Keratinocyte (primary cell): ENCODE results near the gene NPFFR1.

Experiments
- EZH2 ChIP-seq: IDR thresholded peaks from one replicate; pipeline ENCODE4 v1.6.1; 2012; ENCODE audit warnings: inconsistent platforms, mild to moderate bottlenecking, low read length, moderate library complexity
- TF ChIP-seq, protein P1 (sequence below), 3 experiments: IDR thresholded peaks in 1 of 3; conservative IDR thresholded peaks in 1 of 3; optimal IDR thresholded peaks in 1 of 3; 2 replicates in 2 of 3; 3 replicates in 1 of 3; pipeline versions ENCODE3 to v1.5.1; 2011; ENCODE audit warnings: low read length in 3 of 3, mild to moderate bottlenecking in 3 of 3, moderate library complexity in 2 of 3, control low read depth in 1 of 3, inconsistent platforms in 1 of 3; ENCODE audit not compliant: insufficient read depth in 2 of 3; ENCODE audit errors: extremely low read depth in 1 of 3

- TF ChIP-seq EZH2 = no peak
- TF ChIP-seq, protein P1, sequence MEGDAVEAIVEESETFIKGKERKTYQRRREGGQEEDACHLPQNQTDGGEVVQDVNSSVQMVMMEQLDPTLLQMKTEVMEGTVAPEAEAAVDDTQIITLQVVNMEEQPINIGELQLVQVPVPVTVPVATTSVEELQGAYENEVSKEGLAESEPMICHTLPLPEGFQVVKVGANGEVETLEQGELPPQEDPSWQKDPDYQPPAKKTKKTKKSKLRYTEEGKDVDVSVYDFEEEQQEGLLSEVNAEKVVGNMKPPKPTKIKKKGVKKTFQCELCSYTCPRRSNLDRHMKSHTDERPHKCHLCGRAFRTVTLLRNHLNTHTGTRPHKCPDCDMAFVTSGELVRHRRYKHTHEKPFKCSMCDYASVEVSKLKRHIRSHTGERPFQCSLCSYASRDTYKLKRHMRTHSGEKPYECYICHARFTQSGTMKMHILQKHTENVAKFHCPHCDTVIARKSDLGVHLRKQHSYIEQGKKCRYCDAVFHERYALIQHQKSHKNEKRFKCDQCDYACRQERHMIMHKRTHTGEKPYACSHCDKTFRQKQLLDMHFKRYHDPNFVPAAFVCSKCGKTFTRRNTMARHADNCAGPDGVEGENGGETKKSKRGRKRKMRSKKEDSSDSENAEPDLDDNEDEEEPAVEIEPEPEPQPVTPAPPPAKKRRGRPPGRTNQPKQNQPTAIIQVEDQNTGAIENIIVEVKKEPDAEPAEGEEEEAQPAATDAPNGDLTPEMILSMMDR (optimal IDR thresholded peaks at IDR 0.05 in 1 of 3, IDR thresholded peaks at IDR 0.05 in 1 of 3, conservative IDR thresholded peaks at IDR 0.05 in 1 of 3; ENCODE audit: extremely low read depth in 1 of 3, insufficient read depth in 2 of 3, low read length in 3 of 3) = no peak
Measured at GRCh38 chr10:70284542-70285475, 1.0 kb upstream of the NPFFR1 start.
